IgD-negative memory B cell (primary cell): Measurements from ENCODE around the gene TMEM121. TPM values are rescaled to one million over a fixed set of nuclear protein-coding genes. Genes with fewer than 3 reads are reported as not detected.
"Not testable (repeated sequence)": the region's sequence is repeated elsewhere in the genome, so short reads cannot be mapped to it uniquely, and the experiment has no call there.

Experiments
- H3K27ac Mint-ChIP-seq, 3 donors: one replicate each; pipeline ENCODE4 v1.8.0; 2020 to 2022; ENCODE audit warnings: mild to moderate bottlenecking in 3 of 3, mixed read lengths in 3 of 3, moderate library complexity in 1 of 3
- H3K27me3 Mint-ChIP-seq: one replicate; pipeline ENCODE4 v1.8.0; 2021; ENCODE audit warnings: mixed read lengths
- H3K36me3 Mint-ChIP-seq: one replicate; pipeline ENCODE4 v1.8.0; 2020; ENCODE audit warnings: mild to moderate bottlenecking, mixed read lengths
- H3K4me1 Mint-ChIP-seq, 3 donors: one replicate each; pipeline ENCODE4 v1.8.0; 2020 to 2022; ENCODE audit warnings: mixed read lengths in 3 of 3, mild to moderate bottlenecking in 1 of 3
- H3K4me3 Mint-ChIP-seq, 4 donors: one replicate each; pipeline ENCODE4 v1.8.0; 2020 to 2022; ENCODE audit warnings: mild to moderate bottlenecking in 4 of 4, mixed read lengths in 4 of 4, moderate library complexity in 3 of 4
- H3K9me3 Mint-ChIP-seq, 3 donors: one replicate each; pipeline ENCODE4 v1.8.0; 2020 to 2021; ENCODE audit warnings: mixed read lengths in 3 of 3, mild to moderate bottlenecking in 1 of 3
- polyA plus RNA-seq: library from polyadenylated mRNA; unstranded; fragments of 300-500 nt; fragmentation: Illumina TruSeq; gene quantifications from one replicate; pipeline ENCODE4 v1.2.3, GENCODE V29; 2021

TMEM121 gene
- polyA plus RNA-seq, 1 donor from 2014 or later = 5.5 TPM

GRCh38 chr14:105554022-105554421 is 27.6 kb downstream of the TMEM121 start:
- Mint-ChIP-seq H3K36me3 (no peaks in the 10 kb centered on the region), H3K9me3 (no peaks in the 10 kb centered on the region), H3K4me1 (peaks cover 0 to 4% (median 1%) of the 10 kb centered on the region in 3 donors), H3K27ac (peak overlapping the region in 1 of 3 donors; percentile 53), H3K4me3 (peak overlapping the region in 1 of 4 donors; percentile 32), H3K27me3 (peaks cover 2% of the 10 kb centered on the region)

- Mint-ChIP-seq H3K4me3 (no peak overlapping the region), H3K27ac (no peak overlapping the region), H3K27me3 (peaks cover 2% of the 10 kb centered on the region), H3K9me3 (no peaks in the 10 kb centered on the region), H3K36me3 (no peaks in the 10 kb centered on the region), H3K4me1 (peaks cover 0 to 4% (median 1%) of the 10 kb centered on the region in 3 donors)
Measured at GRCh38 chr14:105554523-105554922, 28.1 kb downstream of the TMEM121 start.

GRCh38 chr14:105557671-105558070 is 31.3 kb downstream of the TMEM121 start:
- peak overlapping the region in 2 of 4 donors; percentile 65 to 81 for H3K4me3 Mint-ChIP-seq
- not testable (repeated sequence) for H3K9me3 Mint-ChIP-seq, H3K27ac Mint-ChIP-seq

GRCh38 chr14:105558449-105559154 is 32.2 kb downstream of the TMEM121 start:
- peaks cover 0 to 13% (median 8%) of the 10 kb centered on the region in 3 donors for H3K4me1 Mint-ChIP-seq
- not testable (repeated sequence) for H3K27me3 Mint-ChIP-seq, H3K27ac Mint-ChIP-seq, H3K36me3 Mint-ChIP-seq, H3K9me3 Mint-ChIP-seq
- H3K4me3 Mint-ChIP-seq = peak overlapping the region in 1 of 4 donors; percentile 52

More at GRCh38 chr14:105557671-105558070, 31.3 kb downstream of the TMEM121 start:
- not testable (repeated sequence) for H3K36me3 Mint-ChIP-seq, H3K4me1 Mint-ChIP-seq, H3K27me3 Mint-ChIP-seq

- H3K36me3 Mint-ChIP-seq, H3K27me3 Mint-ChIP-seq, H3K27ac Mint-ChIP-seq, H3K9me3 Mint-ChIP-seq: not testable (repeated sequence)
- H3K4me1 Mint-ChIP-seq = peaks cover 0 to 13% (median 8%) of the 10 kb centered on the region in 3 donors
- H3K4me3 Mint-ChIP-seq = peak overlapping the region in 1 of 4 donors; percentile 21
Measured at GRCh38 chr14:105559384-105560047, 33.1 kb downstream of the TMEM121 start.

GRCh38 chr14:105560048-105560669 is 33.8 kb downstream of the TMEM121 start:
- peak overlapping the region in 2 of 4 donors; percentile 37 to 44 for H3K4me3 Mint-ChIP-seq
- peak overlapping the region in 1 of 3 donors; percentile 71 for H3K27ac Mint-ChIP-seq
- H3K4me1 Mint-ChIP-seq = peaks cover 3 to 16% (median 11%) of the 10 kb centered on the region in 3 donors
- not testable (repeated sequence) for H3K27me3 Mint-ChIP-seq, H3K36me3 Mint-ChIP-seq, H3K9me3 Mint-ChIP-seq

- peak overlapping the region; percentile 78 to 97 (median 91) for H3K27ac Mint-ChIP-seq
- H3K36me3 Mint-ChIP-seq, H3K9me3 Mint-ChIP-seq, H3K27me3 Mint-ChIP-seq: not testable (repeated sequence)
- peaks cover 6 to 19% (median 13%) of the 10 kb centered on the region in 3 donors for H3K4me1 Mint-ChIP-seq
- H3K4me3 Mint-ChIP-seq = peak overlapping the region in 3 of 4 donors; percentile 26 to 83 (median 75)
Measured at GRCh38 chr14:105561345-105561744, 35.0 kb downstream of the TMEM121 start.

GRCh38 chr14:105562713-105563346 is 36.4 kb downstream of the TMEM121 start:
- Mint-ChIP-seq H3K27ac (peak overlapping the region; percentile 89 to 98 (median 90)), H3K4me1 (peaks cover 6 to 20% (median 15%) of the 10 kb centered on the region in 3 donors), H3K9me3 (no peaks in the 10 kb centered on the region), H3K36me3 (no peaks in the 10 kb centered on the region), H3K4me3 (peak overlapping the region in 3 of 4 donors; percentile 2 to 82 (median 52)), H3K27me3 (no peaks in the 10 kb centered on the region)

GRCh38 chr14:105563347-105563737 is 37.0 kb downstream of the TMEM121 start:
- no peaks in the 10 kb centered on the region for H3K27me3 Mint-ChIP-seq
- no peaks in the 10 kb centered on the region for H3K36me3 Mint-ChIP-seq
- peak overlapping the region in 2 of 4 donors; percentile 2 to 24 for H3K4me3 Mint-ChIP-seq
- H3K9me3 Mint-ChIP-seq = no peaks in the 10 kb centered on the region
- peak overlapping the region; percentile 76 to 98 (median 90) for H3K27ac Mint-ChIP-seq
- peaks cover 10 to 24% (median 20%) of the 10 kb centered on the region in 3 donors for H3K4me1 Mint-ChIP-seq

GRCh38 chr14:105564536-105564935 is 38.2 kb downstream of the TMEM121 start:
- not testable (repeated sequence) for H3K36me3 Mint-ChIP-seq, H3K9me3 Mint-ChIP-seq, H3K4me3 Mint-ChIP-seq, H3K27me3 Mint-ChIP-seq
- Mint-ChIP-seq H3K4me1 (peaks cover 10 to 29% (median 27%) of the 10 kb centered on the region in 3 donors), H3K27ac (peak overlapping the region; percentile 39 to 83 (median 75))

- not testable (repeated sequence) for H3K9me3 Mint-ChIP-seq, H3K27me3 Mint-ChIP-seq, H3K36me3 Mint-ChIP-seq
- H3K27ac Mint-ChIP-seq = peak overlapping the region; percentile 68 to 98 (median 83)
- peaks cover 10 to 38% (median 35%) of the 10 kb centered on the region in 3 donors for H3K4me1 Mint-ChIP-seq
- H3K4me3 Mint-ChIP-seq = peak overlapping the region; percentile 7 to 86 (median 62)
Measured at GRCh38 chr14:105565185-105565919, 39.0 kb downstream of the TMEM121 start.

- Mint-ChIP-seq H3K27ac (peak overlapping the region; percentile 49 to 91 (median 84)), H3K4me1 (peaks cover 15 to 40% (median 38%) of the 10 kb centered on the region in 3 donors), H3K4me3 (peak overlapping the region in 1 of 4 donors; percentile 18)
- H3K36me3 Mint-ChIP-seq, H3K27me3 Mint-ChIP-seq, H3K9me3 Mint-ChIP-seq: not testable (repeated sequence)
Measured at GRCh38 chr14:105566248-105567163, 40.1 kb downstream of the TMEM121 start.
